Stimulated activated CD4-positive, alpha-beta T cell treated with anti-CD3 and anti-CD28 coated beads, Interleukin-4, amount 100 ng/mL, for 4 hours (primary cell): ENCODE measurements around the gene CDK7.
"Not testable (repeated sequence)": the region's sequence is repeated elsewhere in the genome, so short reads cannot be mapped to it uniquely, and the experiment has no call there.

Source experiments
- DNase-seq, 2 experiments: peaks; one replicate each; pipeline ENCODE4 v3.0.0-alpha.2; 2020

The CDK7 gene

GRCh38 chr5:69234457-69235268 is at the start of gene CDK7:
Gene CDK7, plus strand, starts transcription at chr5:69234886. Its CDS starts 90 bp downstream, at chr5:69234976.
- peak; percentile 86 to 90 for DNase-seq

- no peak for DNase-seq
Observed at GRCh38 chr5:69187342-69187741, 47.3 kb upstream of the CDK7 start.

DNA sequence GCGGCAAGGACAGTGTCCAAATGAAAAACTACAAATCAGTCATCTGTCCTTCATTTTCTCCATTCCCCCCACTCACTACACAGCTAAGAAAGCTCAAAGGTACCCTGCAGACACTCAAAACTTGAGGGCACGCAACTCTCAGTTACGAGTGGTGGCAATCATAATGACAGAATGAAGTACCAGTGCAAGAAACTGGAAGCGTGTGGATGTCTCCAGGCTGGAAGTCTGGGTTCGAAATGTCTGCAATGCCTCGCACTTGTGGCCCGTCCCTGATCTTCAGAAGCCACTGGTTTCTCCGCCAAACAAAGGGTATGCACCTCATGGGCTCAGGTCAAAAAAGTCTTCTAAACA is 45.9 kb upstream of the CDK7 start:
- DNase-seq: no peak

DNA sequence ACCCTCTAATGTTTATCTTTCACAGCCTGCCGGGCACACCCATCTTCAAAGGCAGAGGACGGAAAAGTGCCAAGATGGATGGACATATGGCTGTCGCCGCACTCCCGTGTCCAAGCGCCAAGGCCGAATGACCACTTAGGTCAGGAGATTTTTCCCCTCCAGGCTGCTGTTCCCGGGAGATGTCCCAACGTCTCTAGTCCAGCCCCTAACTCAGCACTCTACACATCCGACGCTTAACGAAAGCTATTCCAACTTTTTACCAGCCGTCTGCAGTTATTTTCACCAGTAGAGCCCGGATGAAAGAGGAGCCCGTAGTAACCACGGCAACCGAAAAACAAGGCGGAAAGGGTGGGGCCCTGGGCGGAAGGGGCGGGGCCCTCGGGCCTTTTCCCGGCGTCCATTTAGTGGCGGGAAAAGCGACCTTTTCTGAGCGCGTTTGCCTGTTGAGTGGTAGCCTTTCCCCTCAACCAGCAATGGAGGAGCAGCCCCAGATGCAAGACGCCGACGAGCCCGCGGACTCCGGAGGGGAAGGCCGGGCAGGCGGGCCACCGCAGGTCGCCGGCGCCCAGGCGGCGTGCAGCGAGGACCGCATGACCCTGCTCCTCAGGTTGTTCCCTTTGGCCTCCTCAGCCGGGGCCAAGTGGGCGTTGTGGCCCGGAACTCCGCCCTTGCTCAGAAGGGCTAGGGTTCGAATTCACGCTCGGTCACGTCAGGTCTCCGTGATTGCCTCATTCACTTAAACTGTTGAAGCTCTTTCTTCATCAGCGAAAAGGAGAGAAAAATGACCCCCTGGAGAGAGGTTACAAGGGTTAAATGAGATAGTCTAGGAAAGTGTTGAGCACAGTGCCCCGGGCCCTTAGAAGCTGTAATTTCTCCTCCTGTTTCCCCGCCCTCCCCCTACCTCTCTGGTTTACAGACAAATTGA is 45.3 kb upstream of the CDK7 start, which contains the start of gene CENPH:
Gene CENPH, plus strand, starts transcription at position 422 of the 925 bp plus-strand sequence. Its CDS starts 52 bp downstream, at position 474.
- DNase-seq: peak; percentile 85 to 87

DNA sequence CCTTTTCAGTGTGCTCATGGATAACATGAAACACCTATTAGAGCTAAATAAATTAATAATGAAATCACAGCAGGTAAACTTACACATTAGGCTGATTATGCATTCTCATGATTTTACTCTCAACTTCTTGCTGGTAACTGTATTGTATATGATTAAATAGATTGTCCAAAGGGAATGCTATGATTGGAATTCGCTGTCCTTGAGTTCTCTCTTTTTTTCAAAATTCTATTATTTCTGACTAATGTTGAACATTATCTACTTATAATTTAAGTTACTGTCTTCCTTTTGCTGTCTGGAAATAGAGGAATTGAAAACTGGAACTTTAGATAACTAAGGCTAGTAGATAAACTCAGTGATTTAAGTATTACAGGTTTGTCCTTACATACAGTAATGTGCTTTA is 32.2 kb upstream of the CDK7 start:
- DNase-seq: no peak

GRCh38 chr5:69206528-69207190 is 28.0 kb upstream of the CDK7 start:
- DNase-seq: no peak

GRCh38 chr5:69209602-69210001 is 25.1 kb upstream of the CDK7 start:
- no peak for DNase-seq

DNA sequence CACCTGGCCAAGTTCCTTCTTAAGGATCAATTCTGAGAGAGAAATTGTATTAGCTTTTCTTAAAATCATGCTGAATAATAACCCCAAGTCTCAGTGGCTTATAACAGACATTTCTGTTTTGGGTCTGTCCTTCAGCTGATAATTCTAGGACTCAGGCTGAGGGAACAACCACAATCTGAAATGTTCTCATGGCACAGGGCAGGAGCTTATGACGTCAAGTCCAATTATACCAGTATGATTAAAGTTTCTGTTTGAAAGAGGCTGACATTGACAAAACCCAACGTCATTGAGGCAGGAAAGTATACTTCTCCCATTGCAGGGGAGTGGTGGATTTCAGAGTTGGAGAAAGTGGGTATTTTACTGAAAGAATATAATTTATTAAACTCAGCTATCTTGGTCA is 23.5 kb upstream of the CDK7 start:
- DNase-seq: no peak

- DNase-seq: no peak
Observed at GRCh38 chr5:69212022-69212421, 22.7 kb upstream of the CDK7 start.

- no peak for DNase-seq
Observed at GRCh38 chr5:69213513-69214215, 21.0 kb upstream of the CDK7 start.

DNA sequence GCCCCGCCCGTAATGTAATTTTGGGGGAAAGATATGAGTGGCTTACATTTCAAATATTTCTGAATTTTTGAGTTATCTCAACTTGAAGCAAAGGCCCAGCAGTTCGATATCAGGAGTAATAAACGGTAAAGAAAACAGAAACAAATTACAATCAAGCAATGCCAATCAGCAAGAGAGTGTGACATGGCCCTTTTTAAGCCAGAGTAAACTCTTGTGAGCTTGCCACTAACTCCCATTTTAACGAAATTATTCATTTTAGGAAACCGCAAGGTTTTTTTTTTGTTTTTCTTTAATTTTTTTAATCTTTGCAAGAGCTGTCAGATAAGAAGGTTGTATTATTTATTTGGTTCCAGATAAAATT is 17.6 kb upstream of the CDK7 start:
- DNase-seq: no peak

DNA sequence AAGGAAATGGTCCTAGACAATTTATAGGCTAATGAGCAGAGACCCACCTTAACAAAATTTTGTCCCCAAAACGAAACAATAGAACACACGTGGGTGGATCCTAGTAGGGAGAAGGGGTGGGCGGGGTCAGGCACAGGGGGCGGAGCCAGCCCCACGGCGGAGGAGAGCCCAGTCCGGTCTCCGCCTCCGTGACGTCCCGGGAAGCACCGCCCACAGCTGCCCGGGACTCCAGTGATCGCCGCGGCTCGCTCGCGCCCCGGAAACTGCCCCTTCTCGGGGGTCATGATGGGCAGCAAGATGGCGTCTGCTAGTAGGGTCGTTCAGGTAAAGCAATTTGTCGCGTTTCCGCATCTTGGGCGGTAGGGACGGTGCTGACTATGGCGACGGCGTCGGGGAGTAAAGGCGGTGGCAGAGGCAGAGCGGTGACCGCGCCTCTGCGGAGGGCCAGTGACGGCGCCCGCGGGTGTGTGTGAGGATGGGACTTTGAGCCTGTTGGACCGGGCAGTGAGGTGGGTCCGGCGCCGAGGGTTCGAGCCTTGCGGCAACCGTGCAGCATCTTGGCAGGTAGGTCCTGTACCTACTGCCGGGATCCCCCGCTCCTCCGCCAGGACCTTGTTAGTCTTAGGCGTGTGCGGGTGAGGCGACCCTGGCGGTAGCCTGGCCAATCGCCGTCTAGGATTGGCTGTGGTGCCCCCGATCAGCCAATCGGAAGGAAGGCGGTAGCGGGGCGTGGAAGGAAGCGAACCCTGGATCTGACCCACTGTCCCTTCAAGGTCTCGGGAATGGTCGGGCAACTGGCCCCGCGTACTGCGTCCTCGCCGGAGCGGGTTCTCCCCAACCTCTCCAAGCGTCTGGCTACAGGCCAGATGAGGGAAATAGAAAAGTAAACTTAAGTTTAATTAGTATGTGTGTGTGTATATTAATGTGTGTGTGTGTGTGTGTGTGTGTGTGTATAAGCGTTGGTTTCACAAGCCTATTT is 16.8 kb upstream of the CDK7 start:
- DNase-seq: peak; percentile 91 to 96

DNA sequence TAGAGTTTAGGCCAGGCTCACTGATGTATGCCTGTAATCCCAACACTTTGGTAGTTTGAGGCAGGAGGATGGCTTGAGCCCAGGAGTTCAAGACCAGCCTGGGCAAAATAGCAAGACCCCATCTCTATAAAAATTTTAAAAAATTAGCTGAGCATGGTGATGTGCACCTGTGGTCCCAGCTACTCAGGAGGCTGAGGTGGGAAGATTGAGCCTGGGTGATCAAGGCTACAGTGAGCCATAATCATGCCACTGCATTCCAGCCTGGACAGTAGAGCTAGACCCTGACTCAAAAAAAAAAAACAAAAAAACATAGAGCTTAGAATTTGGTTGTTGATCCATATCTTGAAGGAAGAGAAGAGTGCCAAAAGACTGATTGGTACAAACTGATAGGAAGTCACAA is 14.7 kb upstream of the CDK7 start:
- DNase-seq: no peak

GRCh38 chr5:69220371-69220770 is 14.3 kb upstream of the CDK7 start:
- DNase-seq: not testable (repeated sequence)

DNA sequence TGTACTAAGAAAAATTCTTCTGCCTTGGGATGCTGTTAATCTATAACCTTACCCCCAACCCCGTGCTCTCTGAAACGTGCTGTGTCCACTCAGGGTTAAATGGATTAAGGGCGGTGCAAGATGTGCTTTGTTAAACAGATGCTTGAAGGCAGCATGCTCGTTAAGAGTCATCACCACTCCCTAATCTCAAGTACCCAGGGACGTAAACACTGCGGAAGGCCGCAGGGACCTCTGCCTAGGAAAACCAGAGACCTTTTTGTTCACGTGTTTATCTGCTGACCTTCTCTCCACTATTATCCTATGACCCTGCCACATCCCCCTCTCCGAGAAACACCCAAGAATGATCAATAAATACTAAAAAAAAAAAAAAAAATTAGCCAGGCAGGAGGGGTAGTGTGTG is 13.9 kb upstream of the CDK7 start:
- not testable (repeated sequence) for DNase-seq

DNA sequence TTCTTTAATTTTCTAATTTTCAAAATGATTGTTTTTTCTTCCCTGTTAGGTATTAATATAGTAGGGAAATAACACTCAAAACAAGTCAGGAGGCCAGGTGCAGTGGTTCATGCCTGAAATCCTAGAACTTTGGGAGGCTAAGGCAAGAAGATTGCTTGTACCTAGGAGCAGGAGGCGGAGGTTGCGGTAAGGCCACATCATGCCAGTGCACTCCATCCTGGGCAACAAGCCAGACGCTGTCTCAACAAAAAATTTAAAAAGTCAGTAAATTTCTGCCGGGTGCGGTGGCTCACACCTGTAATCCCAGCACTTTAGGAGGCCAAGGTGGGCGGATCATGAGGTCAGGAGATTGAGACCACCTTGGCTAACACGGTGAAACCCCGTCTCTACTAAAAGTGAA is 10.2 kb upstream of the CDK7 start:
- no peak for DNase-seq

- DNase-seq: no peak
Observed at GRCh38 chr5:69225860-69226259, 8.8 kb upstream of the CDK7 start.

DNA sequence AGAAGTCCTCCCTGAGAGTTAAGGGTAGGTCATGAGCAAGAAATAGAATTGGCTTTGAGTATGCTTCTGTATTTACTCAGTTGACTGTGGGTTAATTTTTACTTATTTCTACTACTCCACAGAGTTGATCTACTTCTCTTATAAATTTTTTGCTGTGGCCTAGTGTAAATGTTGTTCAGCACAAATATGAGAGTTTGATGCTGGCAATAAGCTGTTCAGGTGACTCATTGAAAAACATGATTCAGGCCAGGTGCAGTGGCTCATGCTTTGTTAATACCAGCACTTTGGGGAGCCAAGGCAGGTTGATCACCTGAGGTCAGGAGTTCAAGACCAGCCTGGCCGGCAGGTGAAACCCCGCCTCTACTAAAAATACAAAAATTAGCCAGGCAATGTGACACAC is 4.5 kb upstream of the CDK7 start:
- DNase-seq: no peak

- no peak for DNase-seq
Observed at GRCh38 chr5:69231281-69231680, 3.4 kb upstream of the CDK7 start.

GRCh38 chr5:69231851-69232250 is 2.8 kb upstream of the CDK7 start:
- DNase-seq: no peak

GRCh38 chr5:69236733-69237132 is 2.0 kb downstream of the CDK7 start:
- not testable (repeated sequence) for DNase-seq
